CD14-positive monocyte (primary cell): ENCODE results near the gene RGCC. TPM values are rescaled to one million over a fixed set of nuclear protein-coding genes. Genes with fewer than 3 reads are reported as not detected.

Experiments
- DNase-seq, 3 donors: peaks; one replicate each; pipeline ENCODE4 v3.0.0-alpha.2; 2011 to 2022
- H2AFZ ChIP-seq: 2 replicates; pipeline ENCODE4 v1.6.0; 2012; ENCODE audit warnings: mild to moderate bottlenecking, low read depth, low read length, inconsistent platforms; ENCODE audit not compliant: insufficient read depth, poor library complexity, severe bottlenecking
- H3K27ac ChIP-seq, 2 donors: 1 replicate in 1 of 2; 2 replicates in 1 of 2; pipeline ENCODE4 v1.5.1; 2012 to 2013; ENCODE audit warnings: low read length in 2 of 2, control low read depth in 1 of 2, inconsistent platforms in 1 of 2, low read depth in 1 of 2, mild to moderate bottlenecking in 1 of 2
- H3K27me3 ChIP-seq, 2 donors: one replicate each; pipeline versions ENCODE4 v1.6.0 to v1.6.1; 2011 to 2013; ENCODE audit warnings: low read length in 2 of 2; ENCODE audit not compliant: control insufficient read depth in 2 of 2, insufficient read depth in 2 of 2
- H3K36me3 ChIP-seq, 2 donors: replicated peaks in 1 of 2; 1 replicate in 1 of 2; 2 replicates in 1 of 2; pipeline versions ENCODE4 v1.5.1 to v1.6.1; 2012 to 2013; ENCODE audit warnings: low read length in 2 of 2, control low read depth in 1 of 2, inconsistent platforms in 1 of 2, mild to moderate bottlenecking in 1 of 2; ENCODE audit not compliant: insufficient read depth in 2 of 2, control insufficient read depth in 1 of 2
- H3K4me1 ChIP-seq, 2 donors: 1 replicate in 1 of 2; 2 replicates in 1 of 2; pipeline versions ENCODE4 v1.5.1 to v1.6.1; 2012 to 2013; ENCODE audit warnings: low read length in 2 of 2, control low read depth in 1 of 2, inconsistent platforms in 1 of 2, mild to moderate bottlenecking in 1 of 2, moderate library complexity in 1 of 2; ENCODE audit not compliant: insufficient read depth in 2 of 2, control insufficient read depth in 1 of 2
- H3K4me2 ChIP-seq: replicated peaks from 2 replicates; pipeline ENCODE3; 2012; ENCODE audit warnings: low read length, moderate library complexity, mild to moderate bottlenecking; ENCODE audit not compliant: poor library complexity, severe bottlenecking; ENCODE audit errors: extremely low read depth
- H3K4me3 ChIP-seq, 3 experiments: fragments of 200-600 bp in 1 of 3; sonication (generic) in 1 of 3; replicated peaks in 1 of 3; 1 replicate in 2 of 3; 2 replicates in 1 of 3; pipeline ENCODE4 v1.5.1; 2011 to 2013; ENCODE audit warnings: low read length in 3 of 3, mild to moderate bottlenecking in 3 of 3, control low read depth in 2 of 3, low read depth in 2 of 3, inconsistent platforms in 1 of 3, moderate library complexity in 1 of 3
- H3K79me2 ChIP-seq: 2 replicates; pipeline ENCODE4 v1.6.0; 2012; ENCODE audit warnings: mild to moderate bottlenecking, control low read depth, inconsistent platforms, low read length, moderate library complexity; ENCODE audit not compliant: insufficient read depth
- H3K9ac ChIP-seq: 2 replicates; pipeline ENCODE4 v1.6.0; 2017; ENCODE audit warnings: low read length, mild to moderate bottlenecking; ENCODE audit not compliant: insufficient read depth, poor library complexity, severe bottlenecking
- H3K9me3 ChIP-seq, 2 donors: replicated peaks in 1 of 2; 1 replicate in 1 of 2; 2 replicates in 1 of 2; pipeline versions ENCODE4 v1.5.1 to v1.6.1; 2012 to 2013; ENCODE audit warnings: low read length in 2 of 2, control low read depth in 1 of 2; ENCODE audit not compliant: control insufficient read depth in 1 of 2, insufficient read depth in 1 of 2
- H4K20me1 ChIP-seq: 2 replicates; pipeline ENCODE4 v1.6.0; 2012; ENCODE audit warnings: mild to moderate bottlenecking, low read length, control low read depth, moderate library complexity; ENCODE audit not compliant: insufficient read depth
- H3K27ac Mint-ChIP-seq, 7 donors: one replicate each; pipeline ENCODE4 v1.8.0; 2020; ENCODE audit warnings: mild to moderate bottlenecking in 7 of 7, mixed read lengths in 7 of 7, moderate library complexity in 6 of 7, inconsistent platforms in 2 of 7
- H3K27me3 Mint-ChIP-seq, 3 donors: one replicate each; pipeline ENCODE4 v1.8.0; 2021 to 2022; ENCODE audit warnings: low read depth in 3 of 3, mild to moderate bottlenecking in 3 of 3, mixed read lengths in 3 of 3, moderate library complexity in 3 of 3, inconsistent platforms in 1 of 3
- H3K36me3 Mint-ChIP-seq, 2 donors: one replicate each; pipeline ENCODE4 v1.8.0; 2020; ENCODE audit warnings: mixed read lengths in 2 of 2, inconsistent platforms in 1 of 2, mild to moderate bottlenecking in 1 of 2
- H3K4me1 Mint-ChIP-seq: one replicate; pipeline ENCODE4 v1.8.0; 2020; ENCODE audit warnings: mild to moderate bottlenecking, mixed read lengths
- H3K4me3 Mint-ChIP-seq, 2 donors: one replicate each; pipeline ENCODE4 v1.8.0; 2020; ENCODE audit warnings: mild to moderate bottlenecking in 2 of 2, mixed read lengths in 2 of 2, moderate library complexity in 1 of 2
- H3K9me3 Mint-ChIP-seq, 7 donors: one replicate each; pipeline ENCODE4 v1.8.0; 2020 to 2022; ENCODE audit warnings: mixed read lengths in 7 of 7, mild to moderate bottlenecking in 6 of 7, moderate library complexity in 6 of 7, inconsistent platforms in 2 of 7
- WGBS: methylation state at CpG from one replicate; pipeline ENCODE4 v1.1.5; 2013; ENCODE audit warnings: missing lambda C conversion rate; ENCODE audit not compliant: insufficient coverage; 5-methylcytosine and 5-hydroxymethylcytosine counted together
- intact Hi-C, 2 donors: fragments of 100-400 bp; cut with micrococcal nuclease; formaldehyde crosslinking; loops; one replicate each; pipeline versions ENCODE4 v1.15.0 to v1.15.1; 2023
- polyA plus RNA-seq, 3 donors: library from polyadenylated mRNA; depleted of rRNA in 1 of 3; unstranded in 2 of 3; stranded (reverse) in 1 of 3; fragments of 300-500 nt in 2 of 3; fragments of >200 nt in 1 of 3; fragmentation: Illumina TruSeq in 2 of 3; gene quantifications; 1 replicate in 2 of 3; 2 replicates in 1 of 3; pipeline ENCODE4 v1.2.3, GENCODE V29; 2012 to 2021
- TF ChIP-seq, protein P1 (sequence below): fragments of 200-600 bp; IDR thresholded peaks from one replicate; pipeline ENCODE4 v1.8.0; 2022; ENCODE audit warnings: antibody characterized with exemption, mild to moderate bottlenecking

The RGCC gene
- polyA plus RNA-seq, 3 donors: 4.3 to 49.5 (median 26.0) TPM

DNA sequence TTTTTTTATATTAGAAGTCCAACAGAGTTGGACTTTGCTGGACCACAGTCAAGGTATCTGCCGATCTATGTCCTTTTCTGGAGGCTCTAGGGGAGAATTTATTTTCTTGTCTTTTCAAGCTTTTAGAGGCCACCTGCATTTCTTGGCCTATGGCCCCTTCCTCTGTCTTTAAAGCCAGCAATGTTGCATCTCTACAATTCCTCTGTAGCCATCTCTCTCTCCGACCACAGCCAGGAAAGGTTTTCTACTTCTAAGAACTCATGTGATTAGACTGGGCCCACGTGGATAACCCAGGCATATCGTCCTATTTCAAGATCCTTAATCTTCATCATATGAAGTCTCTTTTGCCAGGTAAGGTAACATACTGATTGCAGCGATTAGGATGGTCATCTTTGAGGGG is 43.5 kb upstream of the RGCC start:
- no peaks in the 10 kb centered on the region for H4K20me1 ChIP-seq
- no peak for DNase-seq
- WGBS: 86% methylated on average over 1 of the region's 5 CpGs
- peak overlapping the region in 1 of 7 donors; percentile 37 for H3K27ac Mint-ChIP-seq
- TF ChIP-seq, protein P1, sequence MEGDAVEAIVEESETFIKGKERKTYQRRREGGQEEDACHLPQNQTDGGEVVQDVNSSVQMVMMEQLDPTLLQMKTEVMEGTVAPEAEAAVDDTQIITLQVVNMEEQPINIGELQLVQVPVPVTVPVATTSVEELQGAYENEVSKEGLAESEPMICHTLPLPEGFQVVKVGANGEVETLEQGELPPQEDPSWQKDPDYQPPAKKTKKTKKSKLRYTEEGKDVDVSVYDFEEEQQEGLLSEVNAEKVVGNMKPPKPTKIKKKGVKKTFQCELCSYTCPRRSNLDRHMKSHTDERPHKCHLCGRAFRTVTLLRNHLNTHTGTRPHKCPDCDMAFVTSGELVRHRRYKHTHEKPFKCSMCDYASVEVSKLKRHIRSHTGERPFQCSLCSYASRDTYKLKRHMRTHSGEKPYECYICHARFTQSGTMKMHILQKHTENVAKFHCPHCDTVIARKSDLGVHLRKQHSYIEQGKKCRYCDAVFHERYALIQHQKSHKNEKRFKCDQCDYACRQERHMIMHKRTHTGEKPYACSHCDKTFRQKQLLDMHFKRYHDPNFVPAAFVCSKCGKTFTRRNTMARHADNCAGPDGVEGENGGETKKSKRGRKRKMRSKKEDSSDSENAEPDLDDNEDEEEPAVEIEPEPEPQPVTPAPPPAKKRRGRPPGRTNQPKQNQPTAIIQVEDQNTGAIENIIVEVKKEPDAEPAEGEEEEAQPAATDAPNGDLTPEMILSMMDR: no peak
- intact Hi-C loops: no loop called here
- no peak overlapping the region for H3K4me2 ChIP-seq
- H3K4me1 ChIP-seq: no peaks in the 10 kb centered on the region
- H2AFZ ChIP-seq: no peak overlapping the region
- H3K4me3 Mint-ChIP-seq: no peak overlapping the region
- H3K4me1 Mint-ChIP-seq: no peaks in the 10 kb centered on the region
- peaks cover 0 to 5% (median 2%) of the 10 kb centered on the region in 7 donors for H3K9me3 Mint-ChIP-seq
- no peaks in the 10 kb centered on the region for H3K36me3 ChIP-seq
- H3K79me2 ChIP-seq: no peaks in the 10 kb centered on the region
- no peak overlapping the region for H3K27ac ChIP-seq
- H3K27me3 ChIP-seq: no peaks in the 10 kb centered on the region
- no peaks in the 10 kb centered on the region for H3K9me3 ChIP-seq
- no peak overlapping the region for H3K9ac ChIP-seq
- no peaks in the 10 kb centered on the region for H3K36me3 Mint-ChIP-seq
- H3K27me3 Mint-ChIP-seq: peaks cover 0 to 2% (median 0%) of the 10 kb centered on the region in 3 donors
- H3K4me3 ChIP-seq: no peak overlapping the region

DNA sequence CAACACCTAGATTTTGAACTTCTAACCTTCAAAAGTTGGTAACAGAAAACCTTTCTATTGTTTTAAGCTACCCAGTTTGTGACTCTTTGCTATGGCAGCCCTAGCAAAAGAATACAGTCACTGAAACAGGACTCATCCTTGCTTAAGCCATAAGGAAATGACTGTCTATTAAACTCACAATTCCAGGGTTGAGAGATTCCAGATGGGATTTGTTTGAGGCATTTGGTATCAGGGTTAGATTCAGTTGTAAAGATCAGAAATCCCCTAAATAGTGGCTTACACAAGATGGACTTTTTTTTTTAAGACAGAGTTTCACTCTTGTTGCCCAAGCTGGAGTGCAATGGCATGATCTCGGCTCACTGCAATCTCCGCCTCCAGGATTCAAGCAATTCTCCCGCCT is 41.1 kb upstream of the RGCC start:
- Mint-ChIP-seq H3K27ac (no peak overlapping the region), H3K27me3 (peaks cover 0 to 2% (median 0%) of the 10 kb centered on the region in 3 donors), H3K4me1 (no peaks in the 10 kb centered on the region), H3K9me3 (peaks cover 0 to 5% (median 2%) of the 10 kb centered on the region in 7 donors), H3K36me3 (no peaks in the 10 kb centered on the region), H3K4me3 (no peak overlapping the region)
- H3K27ac ChIP-seq: no peak overlapping the region
- H3K4me2 ChIP-seq: no peak overlapping the region
- intact Hi-C loops: no loop called here
- no peaks in the 10 kb centered on the region for H3K79me2 ChIP-seq
- H3K27me3 ChIP-seq: no peaks in the 10 kb centered on the region
- no peak overlapping the region for H2AFZ ChIP-seq
- TF ChIP-seq, protein P1: no peak
- no peaks in the 10 kb centered on the region for H3K9me3 ChIP-seq
- no peaks in the 10 kb centered on the region for H4K20me1 ChIP-seq
- no CpG with 5 or more reads among the region's 3 CpGs for WGBS
- no peak for DNase-seq
- no peak overlapping the region for H3K4me3 ChIP-seq
- no peaks in the 10 kb centered on the region for H3K4me1 ChIP-seq
- no peaks in the 10 kb centered on the region for H3K36me3 ChIP-seq
- no peak overlapping the region for H3K9ac ChIP-seq
